HFFc6 (cell line): ENCODE data around the gene PRELP. TPM values are rescaled to one million over a fixed set of nuclear protein-coding genes. Genes with fewer than 3 reads are reported as not detected.

ENCODE experiments used
- DNase-seq: peaks from one replicate; pipeline ENCODE4 v3.0.0-alpha.2; 2018
- H3K27ac Mint-ChIP-seq: 2 replicates; pipeline ENCODE4 v1.8.0; 2020; ENCODE audit warnings: mild to moderate bottlenecking, mixed read lengths
- H3K27me3 Mint-ChIP-seq: 2 replicates; pipeline ENCODE4 v1.8.0; 2021; ENCODE audit warnings: mild to moderate bottlenecking, moderate library complexity, mixed read lengths; ENCODE audit not compliant: insufficient read depth
- H3K36me3 Mint-ChIP-seq: 2 replicates; pipeline ENCODE4 v1.8.0; 2021; ENCODE audit warnings: low read depth, mixed read lengths
- H3K4me1 Mint-ChIP-seq: 2 replicates; pipeline ENCODE4 v1.8.0; 2020; ENCODE audit warnings: low read depth, mixed read lengths
- H3K4me3 Mint-ChIP-seq: 2 replicates; pipeline ENCODE4 v1.8.0; 2020; ENCODE audit warnings: mild to moderate bottlenecking, moderate library complexity, mixed read lengths
- H3K9me3 Mint-ChIP-seq: 2 replicates; pipeline ENCODE4 v1.8.0; 2020; ENCODE audit warnings: mild to moderate bottlenecking, mixed read lengths
- total RNA-seq, 6 experiments: library from RNA; stranded (reverse); fragmentation: NEBNext Ultra II Directional; extraction: Animal tissue kit (Norgen Biotek cat#: 25700); gene quantifications; 2 replicates in 1 of 6; 3 replicates in 5 of 6; pipeline ENCODE4 v1.2.3, GENCODE V29; 2021
- TF ChIP-seq, protein P1 (sequence below): fragments of 200-600 bp; sonication (generic); IDR thresholded peaks from 2 replicates; pipeline ENCODE4 v1.5.0; 2021; ENCODE audit warnings: antibody characterized with exemption, mild to moderate bottlenecking

Gene PRELP
- total RNA-seq, 6 experiments from 2014 or later = 0.59 to 0.81 (median 0.70) TPM

DNA sequence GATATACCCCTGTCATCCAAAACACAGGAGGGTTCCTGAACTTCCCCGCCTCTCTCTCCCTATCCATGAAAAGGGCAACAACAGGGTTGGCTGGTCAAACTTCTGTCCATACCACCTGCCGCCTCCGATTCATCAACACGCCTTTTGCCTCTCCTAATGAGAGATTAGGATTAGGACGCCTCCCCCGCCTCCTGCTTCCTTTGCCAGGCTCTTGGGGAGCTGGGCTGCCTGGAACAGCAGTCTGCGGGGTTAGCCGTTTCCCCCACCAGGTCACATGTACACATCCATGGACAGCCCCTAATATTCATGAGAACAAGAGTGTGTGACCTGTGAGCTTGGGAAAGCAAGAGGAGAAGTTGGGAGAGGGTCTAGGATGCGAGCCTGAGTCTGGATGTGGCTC, 16.1 kb downstream of the PRELP start:
- H3K4me1 Mint-ChIP-seq = peaks cover 9% of the 10 kb centered on the region
- H3K36me3 Mint-ChIP-seq = no peaks in the 10 kb centered on the region
- no peak overlapping the region for H3K4me3 Mint-ChIP-seq
- H3K27ac Mint-ChIP-seq = no peak overlapping the region
- DNase-seq = no peak
- H3K9me3 Mint-ChIP-seq = no peaks in the 10 kb centered on the region
- peaks cover 1% of the 10 kb centered on the region for H3K27me3 Mint-ChIP-seq
- TF ChIP-seq, protein P1, sequence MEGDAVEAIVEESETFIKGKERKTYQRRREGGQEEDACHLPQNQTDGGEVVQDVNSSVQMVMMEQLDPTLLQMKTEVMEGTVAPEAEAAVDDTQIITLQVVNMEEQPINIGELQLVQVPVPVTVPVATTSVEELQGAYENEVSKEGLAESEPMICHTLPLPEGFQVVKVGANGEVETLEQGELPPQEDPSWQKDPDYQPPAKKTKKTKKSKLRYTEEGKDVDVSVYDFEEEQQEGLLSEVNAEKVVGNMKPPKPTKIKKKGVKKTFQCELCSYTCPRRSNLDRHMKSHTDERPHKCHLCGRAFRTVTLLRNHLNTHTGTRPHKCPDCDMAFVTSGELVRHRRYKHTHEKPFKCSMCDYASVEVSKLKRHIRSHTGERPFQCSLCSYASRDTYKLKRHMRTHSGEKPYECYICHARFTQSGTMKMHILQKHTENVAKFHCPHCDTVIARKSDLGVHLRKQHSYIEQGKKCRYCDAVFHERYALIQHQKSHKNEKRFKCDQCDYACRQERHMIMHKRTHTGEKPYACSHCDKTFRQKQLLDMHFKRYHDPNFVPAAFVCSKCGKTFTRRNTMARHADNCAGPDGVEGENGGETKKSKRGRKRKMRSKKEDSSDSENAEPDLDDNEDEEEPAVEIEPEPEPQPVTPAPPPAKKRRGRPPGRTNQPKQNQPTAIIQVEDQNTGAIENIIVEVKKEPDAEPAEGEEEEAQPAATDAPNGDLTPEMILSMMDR = no peak

DNA sequence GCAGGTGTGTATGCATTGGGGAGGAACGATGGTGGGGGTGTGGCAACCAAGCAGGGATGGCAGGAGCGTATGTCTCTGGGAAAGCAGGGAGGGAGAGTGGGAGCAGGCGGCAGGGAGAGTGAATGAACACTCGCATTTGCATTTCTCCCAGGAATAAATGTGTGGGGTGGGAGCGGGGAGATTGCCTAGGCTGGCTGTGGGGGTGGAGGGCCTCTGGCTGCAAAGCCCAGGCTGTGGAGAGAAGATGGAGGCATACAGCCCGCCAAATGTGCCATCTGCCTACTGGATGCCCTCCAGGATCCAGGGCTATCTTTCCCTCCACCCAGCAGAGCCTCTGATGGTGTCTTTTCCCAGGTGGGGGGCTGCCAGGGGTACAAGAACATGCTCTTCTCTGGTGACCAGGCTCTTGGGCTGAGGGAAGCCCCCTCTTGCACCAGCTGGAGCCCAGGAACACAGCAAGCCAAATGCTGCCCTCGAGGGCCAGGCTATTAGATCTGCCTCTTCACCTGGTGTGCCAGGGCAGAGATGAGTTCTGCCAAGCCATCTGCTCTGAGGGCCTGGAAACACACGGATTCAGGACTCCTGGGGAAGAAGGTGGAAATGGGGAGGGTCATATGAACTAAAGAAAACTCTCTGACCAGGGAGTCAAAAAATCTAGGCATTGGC, 16.6 kb downstream of the PRELP start:
- no peak for DNase-seq
- Mint-ChIP-seq H3K27ac (no peak overlapping the region), H3K27me3 (peaks cover 1% of the 10 kb centered on the region), H3K9me3 (no peaks in the 10 kb centered on the region), H3K36me3 (no peaks in the 10 kb centered on the region), H3K4me3 (no peak overlapping the region), H3K4me1 (peaks cover 3% of the 10 kb centered on the region)
- TF ChIP-seq, protein P1 = no peak

DNA sequence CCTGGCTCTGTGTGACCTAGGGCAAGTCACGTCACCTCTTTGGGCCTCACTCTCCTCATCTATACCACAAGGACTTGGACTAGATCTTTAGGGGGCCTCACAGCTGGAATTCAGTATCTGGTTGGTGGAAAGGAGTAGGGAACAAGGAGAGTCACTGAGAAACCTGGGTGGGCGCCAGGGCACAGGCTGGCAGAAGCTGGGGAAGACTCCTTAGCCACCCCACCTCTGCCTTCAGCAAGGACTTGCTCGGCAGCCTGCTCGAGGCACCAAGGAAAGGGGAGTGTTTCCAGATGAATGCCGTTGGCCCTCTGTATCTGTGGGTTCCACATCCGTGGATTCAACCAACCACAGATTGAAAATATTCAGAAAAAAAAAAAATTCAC, 17.1 kb downstream of the PRELP start:
- no peaks in the 10 kb centered on the region for H3K36me3 Mint-ChIP-seq
- no peaks in the 10 kb centered on the region for H3K9me3 Mint-ChIP-seq
- no peak overlapping the region for H3K27ac Mint-ChIP-seq
- TF ChIP-seq, protein P1 = no peak
- H3K4me1 Mint-ChIP-seq = no peaks in the 10 kb centered on the region
- H3K27me3 Mint-ChIP-seq = no peaks in the 10 kb centered on the region; the same call in 1 of the 2 replicates
- H3K4me3 Mint-ChIP-seq = no peak overlapping the region
- DNase-seq = no peak

DNA sequence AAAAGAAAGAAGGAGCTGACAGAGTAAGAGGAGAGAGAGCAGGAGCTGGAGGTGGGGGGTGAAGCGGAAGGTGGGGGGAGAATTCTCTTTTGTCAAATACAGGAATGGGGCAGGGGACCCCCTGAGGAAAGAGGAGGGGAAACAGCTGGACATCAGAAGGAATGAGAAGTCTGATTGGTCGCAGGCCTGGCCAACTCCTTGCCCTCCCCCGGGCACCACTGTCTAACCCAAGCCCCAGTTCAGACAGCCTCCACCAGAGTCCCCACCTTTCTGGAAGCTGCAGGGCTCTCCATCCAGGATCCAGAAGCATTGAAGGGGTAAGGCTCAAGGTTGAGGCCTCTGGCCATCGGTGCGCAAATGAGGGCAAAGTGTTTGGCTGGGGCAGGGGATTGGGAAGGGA, 18.3 kb downstream of the PRELP start, which contains the start of gene OPTC:
TSS of gene OPTC (plus strand) at position 253 of the 400 bp plus-strand sequence. CDS start 1,853 bp downstream, outside the sequence.
- Mint-ChIP-seq H3K9me3 (no peaks in the 10 kb centered on the region), H3K4me3 (no peak within 1 kb of the TSS), H3K27ac (no peak within 1 kb of the TSS), H3K4me1 (no peaks in the 10 kb centered on the region), H3K27me3 (peaks cover 2% of the 10 kb centered on the region; the same call in 1 of the 2 replicates), H3K36me3 (no peaks in the 10 kb centered on the region)
- DNase-seq = no peak
- TF ChIP-seq, protein P1 = no peak

DNA sequence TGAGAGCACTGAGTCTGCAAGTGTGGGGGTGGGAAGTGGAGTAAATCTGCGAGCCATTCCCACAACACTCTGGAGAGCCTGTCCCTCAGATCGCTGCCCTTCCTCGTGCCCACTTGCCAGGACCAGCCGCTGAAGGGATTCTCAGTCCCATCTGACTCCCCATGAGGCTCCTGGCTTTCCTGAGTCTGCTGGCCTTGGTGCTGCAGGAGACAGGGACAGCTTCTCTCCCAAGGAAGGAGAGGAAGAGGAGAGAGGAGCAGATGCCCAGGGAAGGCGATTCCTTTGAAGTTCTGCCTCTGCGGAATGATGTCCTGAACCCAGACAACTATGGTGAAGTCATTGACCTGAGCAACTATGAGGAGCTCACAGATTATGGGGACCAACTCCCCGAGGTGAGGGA, 20.2 kb downstream of the PRELP start:
- no peak overlapping the region for H3K4me3 Mint-ChIP-seq
- no peak for DNase-seq
- TF ChIP-seq, protein P1 = no peak
- no peaks in the 10 kb centered on the region for H3K36me3 Mint-ChIP-seq
- no peak overlapping the region for H3K27ac Mint-ChIP-seq
- H3K27me3 Mint-ChIP-seq = peaks cover 2% of the 10 kb centered on the region; the same call in 1 of the 2 replicates
- no peaks in the 10 kb centered on the region for H3K9me3 Mint-ChIP-seq
- H3K4me1 Mint-ChIP-seq = peaks cover 3% of the 10 kb centered on the region; the same call in 1 of the 2 replicates
